Activated T-cell treated with anti-CD3 and anti-CD28 coated beads, Interleukin-2, amount 50 U/mL, for 4 hours (primary cell): ENCODE measurements around the gene RDH16. TPM values are rescaled to one million over a fixed set of nuclear protein-coding genes. Genes with fewer than 3 reads are reported as not detected.

Source experiments
- total RNA-seq, 3 donors: library from RNA; stranded (reverse); gene quantifications; one replicate each; pipeline ENCODE4 v1.2.1, GENCODE V29; 2021

Gene RDH16
- total RNA-seq, 3 donors from 2014 or later, result 0.05 to 0.20 (median 0.16) TPM

Other genes starting within 250 kb of the RDH16 start
- gene NACA, start 232.3 kb downstream of the RDH16 start, total RNA-seq, result 1,000 to 10,000 TPM; 1,078 to 1,189 (median 1,154) TPM
- 10 to 100 TPM; 56.0 to 68.2 (median 60.1) TPM for gene PRIM1, start 205.3 kb downstream of the RDH16 start, total RNA-seq
- gene HSD17B6, start 194.3 kb downstream of the RDH16 start, total RNA-seq, result 1 to 10 TPM; 1.3 to 3.2 (median 1.9) TPM
- gene SDR9C7, start 23.2 kb downstream of the RDH16 start, total RNA-seq, result not detected
- 10 to 100 TPM in 1 of 3 donors, 1 to 10 TPM in 2; 9.5 to 10.6 (median 9.7) TPM for gene ZBTB39, start 48.9 kb upstream of the RDH16 start, total RNA-seq
- gene TAC3, start 58.9 kb upstream of the RDH16 start, total RNA-seq, result under 1 TPM in 1 of 3 donors, not detected in 2; 0.43 TPM
- 1 to 10 TPM in 1 of 3 donors, under 1 TPM in 2; 0.38 to 1.0 (median 0.71) TPM for gene MYO1A, start 92.5 kb upstream of the RDH16 start, total RNA-seq
- 10 to 100 TPM; 39.1 to 47.5 (median 42.5) TPM for gene NEMP1, start 121.2 kb upstream of the RDH16 start, total RNA-seq
- gene NAB2, start 131.5 kb upstream of the RDH16 start, total RNA-seq, result 10 to 100 TPM; 51.3 to 54.6 (median 52.8) TPM
- 100 to 1,000 TPM; 312 to 340 (median 339) TPM for gene STAT6, start 153.8 kb upstream of the RDH16 start, total RNA-seq
- gene LRP1, start 170.9 kb upstream of the RDH16 start, total RNA-seq, result 1 to 10 TPM in 2 of 3 donors, under 1 TPM in 1; 0.98 to 1.1 (median 1.0) TPM
- gene LRP1-AS, start 190.0 kb upstream of the RDH16 start, total RNA-seq, result not detected